ENCODE data around the gene ASPSCR1. TPM values are rescaled to one million over a fixed set of nuclear protein-coding genes. Genes with fewer than 3 reads are reported as not detected.
A peak's percentile ranks its signal among the peaks of the same experiment; 100 is the strongest.
"Not testable (repeated sequence)": the region's sequence is repeated elsewhere in the genome, so short reads cannot be mapped to it uniquely, and the experiment has no call there.

ASPSCR1 gene
- total RNA-seq, 1 donor from 2014 or later = 32.9 TPM

DNA sequence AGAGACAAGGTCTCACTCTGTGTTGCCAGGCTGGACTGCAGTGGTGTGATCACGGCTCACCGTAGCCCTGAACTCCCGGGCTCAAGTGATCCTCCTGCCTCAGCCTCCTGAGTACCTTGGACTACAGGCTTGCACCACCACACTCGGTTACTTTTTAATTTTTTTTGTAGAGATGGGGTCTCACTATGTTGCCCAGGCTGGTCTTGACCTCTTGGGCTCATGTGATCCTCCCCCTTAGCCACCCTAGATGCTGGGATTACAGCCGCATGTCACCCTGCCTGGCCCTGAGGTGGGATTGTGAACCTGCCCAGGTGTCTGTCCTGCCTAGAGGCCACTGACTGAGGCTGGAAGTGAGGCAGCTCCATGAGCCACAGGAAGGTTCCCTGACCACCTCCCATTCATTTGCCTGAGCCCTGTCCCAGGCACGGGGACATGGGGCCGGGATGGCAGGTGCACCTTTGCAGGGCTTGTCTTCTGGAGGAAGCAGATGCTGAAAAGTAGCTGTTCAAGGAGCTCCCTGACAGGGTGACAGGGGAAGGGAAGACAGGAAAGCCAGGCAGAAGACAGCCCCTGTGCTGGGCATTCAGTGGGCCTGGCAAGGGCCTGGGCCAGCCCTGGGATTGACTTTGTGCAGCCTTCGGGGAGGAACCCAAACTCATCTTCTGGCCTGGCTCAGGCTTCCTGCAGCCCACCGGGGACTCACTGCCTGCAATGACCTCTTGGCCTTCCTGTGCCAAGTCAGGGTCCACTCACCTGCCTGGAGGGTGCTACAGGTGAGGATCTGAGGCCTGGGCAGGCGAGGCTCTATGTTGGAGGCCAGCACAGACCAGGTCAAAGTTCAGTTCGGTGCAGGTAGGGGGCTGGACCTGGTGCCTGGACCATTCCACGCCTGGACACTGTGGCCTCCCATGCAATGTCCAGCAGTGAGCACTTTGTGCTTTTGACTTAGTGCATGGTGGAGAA, 8.3 kb upstream of the ASPSCR1 start:
- Mint-ChIP-seq H3K4me3 (ENCODE audit: low read depth) (no peak overlapping the region), H3K27me3 (ENCODE audit: low read depth) (peaks cover 11% of the 10 kb centered on the region), H3K4me1 (ENCODE audit: low read depth) (peaks cover 3% of the 10 kb centered on the region), H3K27ac (no peak overlapping the region), H3K9me3 (peaks cover 4% of the 10 kb centered on the region), H3K36me3 (ENCODE audit: low read depth) (no peaks in the 10 kb centered on the region)
- intact Hi-C loops (cut with micrococcal nuclease) = loop anchor here (1.0 kb wide), 1 partner anchor 8 kb away; the partner anchor contains the start of gene ASPSCR1
- DNase-seq (ENCODE audit: low spot score) = no peak

GRCh38 chr17:81973432-81973831, 4.0 kb upstream of the ASPSCR1 start:
- peaks cover 6% of the 10 kb centered on the region for H3K27me3 Mint-ChIP-seq (ENCODE audit: low read depth)
- intact Hi-C loops (cut with micrococcal nuclease) = no loop called here
- peaks cover 7% of the 10 kb centered on the region for H3K9me3 Mint-ChIP-seq
- peaks cover 7% of the 10 kb centered on the region for H3K4me1 Mint-ChIP-seq (ENCODE audit: low read depth)
- H3K36me3 Mint-ChIP-seq (ENCODE audit: low read depth) = no peaks in the 10 kb centered on the region
- no peak overlapping the region for H3K27ac Mint-ChIP-seq
- DNase-seq (ENCODE audit: low spot score) = no peak
- H3K4me3 Mint-ChIP-seq (ENCODE audit: low read depth) = no peak overlapping the region

DNA sequence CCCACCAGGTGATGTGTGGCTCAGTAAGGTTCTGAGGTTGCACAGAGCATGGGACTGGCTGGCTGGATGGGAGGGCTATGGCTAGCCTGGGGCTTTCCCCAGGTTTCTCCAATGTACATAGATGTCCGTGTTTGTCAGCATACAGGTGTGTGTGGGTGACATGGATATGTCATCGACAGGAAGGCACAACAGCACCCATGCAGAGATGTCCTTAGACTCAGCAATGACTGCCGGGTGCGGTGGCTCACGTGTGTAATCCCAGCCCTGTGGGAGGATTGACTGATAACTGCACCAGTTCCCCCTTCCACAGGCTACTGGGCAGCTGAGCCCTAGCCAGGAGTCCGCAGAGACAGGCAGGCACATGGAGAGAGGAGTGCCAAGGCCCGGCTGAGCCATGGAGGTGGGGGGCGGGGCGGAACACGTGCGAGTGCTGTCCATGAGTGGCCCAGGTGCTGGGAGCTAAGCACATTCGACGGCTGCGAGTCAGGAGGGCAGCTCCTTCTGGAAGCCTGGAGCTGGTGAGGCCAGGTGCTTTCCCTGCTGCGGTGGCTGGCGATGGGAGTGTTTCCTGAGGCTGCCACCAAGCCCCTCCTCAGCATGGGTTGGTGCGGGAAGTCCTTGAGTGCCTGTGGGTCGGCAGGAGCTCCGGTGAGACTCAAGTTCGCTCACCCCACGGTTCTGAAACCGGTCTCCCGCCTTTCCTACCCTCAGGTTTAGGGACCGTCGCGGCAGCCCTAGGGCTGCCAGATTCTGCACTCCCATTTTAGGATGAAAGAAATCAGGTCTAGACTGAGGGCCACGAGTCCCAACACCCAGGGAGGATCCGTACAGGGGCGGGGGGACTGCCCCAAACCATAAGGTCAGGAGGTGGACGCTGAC, 858 bp upstream of the ASPSCR1 start:
- peaks cover 22% of the 10 kb centered on the region for H3K4me1 Mint-ChIP-seq (ENCODE audit: low read depth)
- H3K27ac Mint-ChIP-seq = peak overlapping the region; percentile 86
- peak overlapping the region; percentile 94 for H3K4me3 Mint-ChIP-seq (ENCODE audit: low read depth)
- peaks cover 7% of the 10 kb centered on the region for H3K9me3 Mint-ChIP-seq
- no peak for DNase-seq (ENCODE audit: low spot score)
- H3K36me3 Mint-ChIP-seq (ENCODE audit: low read depth) = peaks cover 13% of the 10 kb centered on the region
- H3K27me3 Mint-ChIP-seq (ENCODE audit: low read depth) = peaks cover 6% of the 10 kb centered on the region
- intact Hi-C loops (cut with micrococcal nuclease) = loop anchor here (1.0 kb wide), 1 partner anchor 8 kb away; no protein-coding TSS in a partner anchor

- DNase-seq (ENCODE audit: low spot score) = no peak
- H3K4me1 Mint-ChIP-seq (ENCODE audit: low read depth) = peaks cover 22% of the 10 kb centered on the region
- peaks cover 3% of the 10 kb centered on the region for H3K9me3 Mint-ChIP-seq
- peak overlapping the region; percentile 74 for H3K4me3 Mint-ChIP-seq (ENCODE audit: low read depth)
- peak overlapping the region; percentile 52 for H3K27ac Mint-ChIP-seq
- H3K36me3 Mint-ChIP-seq (ENCODE audit: low read depth) = peaks cover 17% of the 10 kb centered on the region
- intact Hi-C loops (cut with micrococcal nuclease) = no loop called here
- peaks cover 6% of the 10 kb centered on the region for H3K27me3 Mint-ChIP-seq (ENCODE audit: low read depth)
Observed at GRCh38 chr17:81978524-81979298, 1.3 kb downstream of the ASPSCR1 start.

DNA sequence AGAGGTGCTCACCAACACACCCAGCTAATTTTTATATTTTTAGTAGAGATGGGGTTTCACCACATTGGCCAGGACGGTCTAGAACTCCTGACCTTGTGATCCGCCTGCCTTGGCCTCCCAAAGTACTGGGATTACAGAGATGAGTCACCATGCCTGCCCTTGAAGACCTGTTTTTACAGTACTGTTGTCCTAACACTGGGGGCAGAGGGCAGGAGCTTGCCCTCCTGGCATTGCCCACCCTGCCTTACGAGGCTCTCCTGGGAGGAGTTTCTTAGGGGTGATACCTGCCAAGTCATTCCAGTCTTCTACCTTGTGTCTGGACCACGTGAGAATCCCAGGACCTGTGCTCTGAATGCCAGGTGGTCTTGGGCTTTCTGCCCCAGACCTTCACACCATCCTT, 2.7 kb downstream of the ASPSCR1 start:
- Mint-ChIP-seq H3K4me3 (ENCODE audit: low read depth) (peak overlapping the region; percentile 17), H3K9me3 (peaks cover under 1% of the 10 kb centered on the region), H3K4me1 (ENCODE audit: low read depth) (peaks cover 22% of the 10 kb centered on the region), H3K27me3 (ENCODE audit: low read depth) (peaks cover under 1% of the 10 kb centered on the region), H3K36me3 (ENCODE audit: low read depth) (peaks cover 27% of the 10 kb centered on the region), H3K27ac (no peak overlapping the region)
- no peak for DNase-seq (ENCODE audit: low spot score)
- intact Hi-C loops (cut with micrococcal nuclease) = no loop called here

DNA sequence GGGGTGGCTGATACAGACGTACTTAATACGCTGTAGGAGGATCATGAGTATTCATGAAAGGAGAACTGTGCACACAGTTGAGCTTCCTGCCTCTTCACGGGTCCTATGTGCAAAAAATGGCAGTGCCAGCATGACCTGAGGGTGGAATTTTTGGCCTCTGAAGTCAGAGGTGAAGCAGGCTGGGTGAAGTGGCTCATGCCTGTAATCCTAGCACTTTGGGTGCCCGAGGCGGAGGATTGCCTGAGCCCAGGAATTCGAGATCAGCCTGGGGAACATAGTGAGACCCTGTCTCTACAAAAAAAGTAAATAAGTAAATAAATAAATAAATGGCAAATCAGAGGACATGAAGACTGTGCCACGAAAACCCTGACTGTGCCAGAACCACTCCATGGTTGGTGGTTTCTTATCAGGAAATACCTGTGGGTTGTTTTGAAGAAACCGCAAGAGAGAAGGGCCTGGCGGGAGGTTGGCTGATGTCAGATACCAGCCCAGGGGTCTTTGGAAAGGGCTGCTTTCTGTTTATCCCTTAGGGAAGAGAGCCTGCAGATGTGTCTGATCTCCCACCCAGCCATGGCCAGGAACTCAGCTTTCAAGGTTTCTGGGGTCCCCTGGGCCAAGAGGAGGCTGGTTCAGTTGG, 3.4 kb downstream of the ASPSCR1 start:
- no peak overlapping the region for H3K4me3 Mint-ChIP-seq (ENCODE audit: low read depth)
- DNase-seq (ENCODE audit: low spot score) = no peak
- peaks cover 22% of the 10 kb centered on the region for H3K4me1 Mint-ChIP-seq (ENCODE audit: low read depth)
- H3K9me3 Mint-ChIP-seq = no peaks in the 10 kb centered on the region
- intact Hi-C loops (cut with micrococcal nuclease) = no loop called here
- no peak overlapping the region for H3K27ac Mint-ChIP-seq
- H3K27me3 Mint-ChIP-seq (ENCODE audit: low read depth) = no peaks in the 10 kb centered on the region
- peaks cover 33% of the 10 kb centered on the region for H3K36me3 Mint-ChIP-seq (ENCODE audit: low read depth)

- Mint-ChIP-seq H3K36me3 (ENCODE audit: low read depth) (peaks cover 36% of the 10 kb centered on the region), H3K4me1 (ENCODE audit: low read depth) (peaks cover 19% of the 10 kb centered on the region)
- intact Hi-C loops (cut with micrococcal nuclease); H3K9me3 Mint-ChIP-seq; H3K27me3 Mint-ChIP-seq (ENCODE audit: low read depth); H3K4me3 Mint-ChIP-seq (ENCODE audit: low read depth); DNase-seq (ENCODE audit: low spot score); H3K27ac Mint-ChIP-seq: not testable (repeated sequence)
Observed at GRCh38 chr17:81981511-81981910, 4.1 kb downstream of the ASPSCR1 start.

DNA sequence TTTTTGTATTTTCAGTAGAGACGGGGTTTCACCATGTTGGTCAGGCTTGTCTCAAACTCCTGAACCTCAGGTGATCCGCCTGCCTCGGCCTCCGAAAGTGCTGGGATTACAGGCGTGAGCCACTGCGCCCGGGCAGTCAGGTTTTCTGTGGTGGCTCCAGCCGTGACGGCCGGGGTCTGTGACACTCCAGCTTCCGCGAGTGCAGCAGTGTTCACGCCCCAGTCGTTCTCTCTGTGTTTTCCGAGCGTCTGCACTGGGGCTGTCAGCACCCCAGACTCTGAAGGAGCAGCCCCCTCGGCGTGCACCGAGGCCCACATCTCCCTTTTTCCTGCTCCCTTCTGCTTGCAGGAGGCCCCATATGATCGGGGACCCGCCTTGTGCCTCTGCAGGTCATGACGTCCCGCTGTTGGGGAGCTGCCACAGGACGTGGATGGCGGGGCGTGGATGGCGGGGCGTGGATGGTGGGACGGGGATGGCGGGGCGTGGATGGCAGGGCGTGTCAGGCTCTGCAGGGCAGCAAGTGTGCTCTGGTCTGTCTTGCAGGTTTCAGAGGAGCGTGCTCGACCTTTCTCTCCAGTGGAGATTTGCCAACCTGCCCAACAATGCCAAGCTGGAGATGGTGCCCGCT, 5.7 kb downstream of the ASPSCR1 start:
- Mint-ChIP-seq H3K27ac (no peak overlapping the region), H3K4me3 (ENCODE audit: low read depth) (no peak overlapping the region), H3K4me1 (ENCODE audit: low read depth) (peaks cover 15% of the 10 kb centered on the region), H3K27me3 (ENCODE audit: low read depth) (no peaks in the 10 kb centered on the region), H3K9me3 (no peaks in the 10 kb centered on the region), H3K36me3 (ENCODE audit: low read depth) (peaks cover 36% of the 10 kb centered on the region)
- DNase-seq (ENCODE audit: low spot score) = no peak
- intact Hi-C loops (cut with micrococcal nuclease) = no loop called here

DNA sequence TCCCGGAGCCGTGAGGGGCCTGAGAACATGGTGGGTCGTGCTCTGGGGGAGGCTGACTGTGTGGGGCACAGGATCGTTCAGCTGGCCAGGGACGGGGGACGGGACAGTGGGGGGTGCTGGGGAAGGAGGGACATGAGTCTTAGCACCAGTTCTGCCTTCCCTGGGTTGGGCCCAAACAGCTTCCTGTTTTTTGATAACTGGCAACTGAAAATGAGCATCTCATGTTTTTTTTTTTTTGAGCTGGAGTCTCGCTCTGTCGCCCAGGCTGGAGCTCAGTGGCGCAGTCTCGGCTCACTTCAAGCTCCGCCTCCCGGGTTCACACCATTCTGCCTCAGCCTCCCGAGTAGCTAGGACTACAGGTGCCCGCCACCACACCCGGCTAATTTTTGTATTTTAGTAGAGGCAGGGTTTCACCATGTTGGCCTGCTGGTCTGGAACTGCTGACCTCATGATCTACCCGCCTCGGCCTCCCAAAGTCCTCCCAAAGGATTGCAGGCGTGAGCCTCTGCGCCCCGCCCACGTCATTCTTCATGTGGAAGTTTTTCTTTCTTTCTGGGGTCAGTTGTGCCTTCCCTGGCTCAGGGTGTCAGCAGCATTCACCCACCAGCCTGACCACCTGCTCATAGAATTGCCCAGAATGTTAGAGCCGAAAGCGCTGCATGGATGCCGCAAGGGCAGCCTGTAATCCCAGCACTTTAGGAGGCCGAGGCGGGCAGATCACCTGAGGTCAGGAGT, 6.4 kb downstream of the ASPSCR1 start:
- Mint-ChIP-seq H3K4me3 (ENCODE audit: low read depth) (no peak overlapping the region), H3K27ac (no peak overlapping the region), H3K9me3 (no peaks in the 10 kb centered on the region), H3K36me3 (ENCODE audit: low read depth) (peaks cover 36% of the 10 kb centered on the region), H3K4me1 (ENCODE audit: low read depth) (peaks cover 13% of the 10 kb centered on the region), H3K27me3 (ENCODE audit: low read depth) (no peaks in the 10 kb centered on the region)
- DNase-seq (ENCODE audit: low spot score) = no peak
- intact Hi-C loops (cut with micrococcal nuclease) = no loop called here

GRCh38 chr17:81984773-81985410, 7.5 kb downstream of the ASPSCR1 start:
- Mint-ChIP-seq H3K27ac (no peak overlapping the region), H3K4me1 (ENCODE audit: low read depth) (peaks cover 7% of the 10 kb centered on the region), H3K4me3 (ENCODE audit: low read depth) (no peak overlapping the region), H3K27me3 (ENCODE audit: low read depth) (no peaks in the 10 kb centered on the region), H3K36me3 (ENCODE audit: low read depth) (peaks cover 28% of the 10 kb centered on the region), H3K9me3 (no peaks in the 10 kb centered on the region)
- DNase-seq (ENCODE audit: low spot score) = no peak
- intact Hi-C loops (cut with micrococcal nuclease) = no loop called here

GRCh38 chr17:81986606-81987005, 9.2 kb downstream of the ASPSCR1 start:
- no peaks in the 10 kb centered on the region for H3K27me3 Mint-ChIP-seq (ENCODE audit: low read depth)
- DNase-seq (ENCODE audit: low spot score) = no peak
- H3K27ac Mint-ChIP-seq = no peak overlapping the region
- peaks cover 23% of the 10 kb centered on the region for H3K36me3 Mint-ChIP-seq (ENCODE audit: low read depth)
- intact Hi-C loops (cut with micrococcal nuclease) = no loop called here
- H3K4me3 Mint-ChIP-seq (ENCODE audit: low read depth) = no peak overlapping the region
- no peaks in the 10 kb centered on the region for H3K9me3 Mint-ChIP-seq
- H3K4me1 Mint-ChIP-seq (ENCODE audit: low read depth) = no peaks in the 10 kb centered on the region
